Omental fat pad (tissue), 4 donors: Measurements from ENCODE around the gene CALCOCO1. TPM values are rescaled to one million over a fixed set of nuclear protein-coding genes. Genes with fewer than 3 reads are reported as not detected.

ENCODE experiments used
- ATAC-seq: fragments of 150-250 bp; one replicate; pipeline ENCODE4 v1.9.1; 2016; ENCODE audit warnings: mild to moderate bottlenecking, moderate library complexity; ENCODE audit not compliant: low FRiP score
- DNase-seq: peaks from one replicate; pipeline ENCODE4 v3.0.0-alpha.2; 2019; ENCODE audit warnings: low spot score
- total RNA-seq, 4 donors: library from RNA; depleted of rRNA; stranded (reverse); fragments of >200 nt; gene quantifications; one replicate each; pipeline ENCODE4 v1.1.0, GENCODE V29; 2016
- TF ChIP-seq, protein P1 (sequence below), 3 donors: fragments of 450-650 bp; IDR thresholded peaks; one replicate each; pipeline ENCODE4 v1.5.1; 2016 to 2017; ENCODE audit warnings: antibody characterized with exemption in 3 of 3, mild to moderate bottlenecking in 3 of 3, moderate library complexity in 2 of 3

CALCOCO1 gene
- total RNA-seq = 100 to 1,000 TPM; 183 to 262 (median 242) TPM

GRCh38 chr12:53727310-53728041, at the start of gene CALCOCO1:
CALCOCO1 (minus strand) TSS chr12:53727452; CDS start chr12:53725242, 2,210 bp downstream.
- TF ChIP-seq, protein P1, sequence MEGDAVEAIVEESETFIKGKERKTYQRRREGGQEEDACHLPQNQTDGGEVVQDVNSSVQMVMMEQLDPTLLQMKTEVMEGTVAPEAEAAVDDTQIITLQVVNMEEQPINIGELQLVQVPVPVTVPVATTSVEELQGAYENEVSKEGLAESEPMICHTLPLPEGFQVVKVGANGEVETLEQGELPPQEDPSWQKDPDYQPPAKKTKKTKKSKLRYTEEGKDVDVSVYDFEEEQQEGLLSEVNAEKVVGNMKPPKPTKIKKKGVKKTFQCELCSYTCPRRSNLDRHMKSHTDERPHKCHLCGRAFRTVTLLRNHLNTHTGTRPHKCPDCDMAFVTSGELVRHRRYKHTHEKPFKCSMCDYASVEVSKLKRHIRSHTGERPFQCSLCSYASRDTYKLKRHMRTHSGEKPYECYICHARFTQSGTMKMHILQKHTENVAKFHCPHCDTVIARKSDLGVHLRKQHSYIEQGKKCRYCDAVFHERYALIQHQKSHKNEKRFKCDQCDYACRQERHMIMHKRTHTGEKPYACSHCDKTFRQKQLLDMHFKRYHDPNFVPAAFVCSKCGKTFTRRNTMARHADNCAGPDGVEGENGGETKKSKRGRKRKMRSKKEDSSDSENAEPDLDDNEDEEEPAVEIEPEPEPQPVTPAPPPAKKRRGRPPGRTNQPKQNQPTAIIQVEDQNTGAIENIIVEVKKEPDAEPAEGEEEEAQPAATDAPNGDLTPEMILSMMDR (IDR thresholded peaks at IDR 0.05) = no peak
- peak; percentile 100 for ATAC-seq
- peak; percentile 81 for DNase-seq

- DNase-seq (no peak), ATAC-seq (no peak)
- TF ChIP-seq, protein P1 (IDR thresholded peaks at IDR 0.05) = no peak
These were observed 49.6 kb upstream of the CALCOCO1 start for GRCh38 chr12:53776872-53777271.

DNA sequence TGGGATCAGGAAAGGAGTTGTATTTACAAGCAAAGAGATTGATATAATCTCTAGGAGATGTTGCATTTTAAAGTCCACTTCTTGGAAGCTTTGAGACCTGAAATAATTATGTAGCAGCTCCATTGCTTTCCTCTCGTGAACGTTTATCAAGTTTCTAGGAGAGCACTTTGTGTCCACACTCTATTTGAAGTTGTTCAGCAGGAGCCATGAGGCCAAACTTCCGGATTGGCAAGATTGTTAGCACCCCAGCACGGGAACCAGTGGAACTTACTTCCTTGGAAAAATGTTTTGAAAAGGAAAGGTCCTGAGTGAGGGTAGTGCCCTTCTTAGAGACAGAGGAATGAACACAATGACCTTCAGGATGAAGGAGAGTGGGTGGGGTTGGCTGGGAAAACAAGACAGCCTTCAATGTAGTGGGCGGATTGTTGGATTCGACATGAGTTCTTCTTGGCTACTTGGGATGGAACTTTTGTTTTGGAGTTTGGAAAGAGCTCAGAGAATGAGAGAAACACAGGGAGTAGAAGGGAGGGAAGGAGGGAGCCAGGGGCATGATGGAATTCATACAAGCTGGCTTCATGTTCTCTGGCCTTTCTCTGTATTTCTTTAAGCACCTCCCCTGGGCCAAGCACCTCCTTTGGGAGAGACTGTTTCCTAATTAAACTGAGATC, 48.4 kb upstream of the CALCOCO1 start:
- TF ChIP-seq, protein P1 (IDR thresholded peaks at IDR 0.05) = no peak
- DNase-seq = no peak
- peak; percentile 83 for ATAC-seq

DNA sequence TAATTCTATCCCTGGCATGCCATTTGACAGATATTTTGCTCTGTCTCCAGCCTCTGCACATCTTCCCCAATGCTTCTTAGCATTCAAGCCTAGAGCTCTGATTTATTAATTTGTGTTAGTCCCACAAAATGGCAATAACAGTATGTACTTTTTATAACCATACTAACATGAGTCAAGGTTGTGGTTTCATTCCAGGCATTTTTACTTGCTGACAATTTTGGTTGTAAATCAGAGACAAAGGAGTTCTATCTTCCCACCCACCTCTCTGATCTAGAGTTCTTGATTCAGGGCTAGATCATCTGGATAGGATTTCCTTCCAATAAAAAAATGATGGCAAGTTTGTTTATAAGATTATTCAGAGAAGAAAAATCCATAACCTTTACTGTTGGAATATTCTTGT, 43.0 kb upstream of the CALCOCO1 start:
- ATAC-seq = peak; percentile 58
- no peak for DNase-seq
- TF ChIP-seq, protein P1 (IDR thresholded peaks at IDR 0.05) = no peak

DNA sequence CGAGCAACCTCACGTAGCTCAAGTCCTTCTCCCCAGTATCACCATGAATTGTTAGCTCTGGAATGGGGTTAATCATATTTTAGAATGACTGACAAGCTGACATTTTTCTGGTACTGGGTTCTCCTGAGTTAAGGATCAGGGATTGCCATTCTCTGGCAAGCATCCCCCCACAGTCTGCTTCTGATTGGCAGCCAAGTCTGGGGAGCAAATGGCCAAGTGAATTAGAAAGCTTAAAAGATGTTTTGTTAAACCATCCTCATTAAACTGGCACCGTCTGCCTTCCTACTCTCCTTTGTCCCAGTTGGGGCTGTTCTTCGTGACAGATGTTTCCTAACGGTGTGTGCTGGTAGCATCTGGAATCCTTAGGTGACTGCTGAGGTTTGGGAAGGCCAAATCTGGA, 41.7 kb upstream of the CALCOCO1 start:
- TF ChIP-seq, protein P1 (IDR thresholded peaks at IDR 0.05) = no peak
- DNase-seq (no peak), ATAC-seq (no peak)

DNA sequence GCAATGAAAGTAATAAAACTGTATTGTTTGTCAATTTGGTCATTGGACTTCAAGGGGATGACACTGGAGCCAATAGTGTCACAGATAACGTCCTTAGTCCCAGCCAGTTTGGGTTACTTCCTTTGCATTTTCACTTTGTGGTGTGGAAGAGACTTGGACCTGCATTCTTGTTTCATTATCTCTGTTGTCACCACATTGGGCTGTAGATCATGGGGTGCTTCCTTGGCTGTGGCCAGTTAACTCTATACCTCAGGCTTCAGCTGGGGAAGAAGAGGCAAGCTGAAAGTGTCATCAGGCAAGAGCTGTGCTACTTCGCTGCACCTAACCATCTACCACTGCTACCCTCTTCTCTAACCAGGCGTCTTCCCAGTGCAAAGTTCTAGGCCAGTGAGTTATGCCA, 39.6 kb upstream of the CALCOCO1 start:
- no peak for ATAC-seq
- DNase-seq = no peak
- TF ChIP-seq, protein P1 (IDR thresholded peaks at IDR 0.05) = no peak

- ATAC-seq (no peak), DNase-seq (no peak)
- TF ChIP-seq, protein P1 (IDR thresholded peaks at IDR 0.05) = no peak
These were observed 38.6 kb upstream of the CALCOCO1 start for GRCh38 chr12:53765891-53766290.
